Peyer's patch (tissue), 4 donors: Measurements from ENCODE around the gene UPK3A. TPM values are rescaled to one million over a fixed set of nuclear protein-coding genes. Genes with fewer than 3 reads are reported as not detected.
"Not testable (repeated sequence)": the region's sequence is repeated elsewhere in the genome, so short reads cannot be mapped to it uniquely, and the experiment has no call there.

Source experiments
- DNase-seq, 3 donors: peaks; one replicate each; pipeline ENCODE4 v3.0.0-alpha.2; 2017 to 2019
- H3K27ac ChIP-seq, 4 donors: fragments of 200-600 bp; sonication (generic); one replicate each; pipeline ENCODE4 v1.5.1; 2016 to 2019
- H3K27me3 ChIP-seq, 2 donors: fragments of 200-600 bp; sonication (generic); one replicate each; pipeline ENCODE4 v1.5.1; 2019
- H3K36me3 ChIP-seq, 3 donors: fragments of 200-600 bp; sonication (generic); one replicate each; pipeline ENCODE4 v1.5.1; 2016 to 2019
- H3K4me1 ChIP-seq, 4 donors: fragments of 200-600 bp; sonication (generic); one replicate each; pipeline ENCODE4 v1.5.1; 2016 to 2019
- H3K4me3 ChIP-seq, 4 donors: fragments of 200-600 bp; sonication (generic); 1 replicate in 3 of 4; 2 replicates in 1 of 4; pipeline ENCODE4 v1.5.1; 2016 to 2019; ENCODE audit warnings: mild to moderate bottlenecking in 1 of 4
- H3K9me3 ChIP-seq, 4 donors: fragments of 200-600 bp; sonication (generic); one replicate each; pipeline ENCODE4 v1.5.1; 2016 to 2019; ENCODE audit warnings: mild to moderate bottlenecking in 1 of 4
- POLR2A ChIP-seq, 2 donors: fragments of 450-650 bp; IDR thresholded peaks; one replicate each; pipeline ENCODE4 v1.5.1; 2017; ENCODE audit warnings: antibody characterized with exemption in 2 of 2, mild to moderate bottlenecking in 2 of 2, moderate library complexity in 2 of 2
- total RNA-seq, 4 donors: library from RNA; depleted of rRNA; stranded (reverse); fragments of >200 nt; gene quantifications; one replicate each; pipeline ENCODE4 v1.1.0, GENCODE V29; 2016
- TF ChIP-seq, protein P1 (sequence below), 6 experiments: fragments of 450-650 bp in 4 of 6; fragments of 200-600 bp in 2 of 6; sonication (generic) in 1 of 6; IDR thresholded peaks; one replicate each; pipeline ENCODE4 v1.5.1; 2017 to 2019; ENCODE audit warnings: antibody characterized with exemption in 6 of 6, mild to moderate bottlenecking in 3 of 6, moderate library complexity in 1 of 6

Gene UPK3A
- total RNA-seq, 4 donors from 2014 or later, result 4.0 TPM; not detected in 3

- peaks cover 0 to 51% (median 0%) of the 10 kb centered on the region in 3 donors for H3K36me3 ChIP-seq
Measured at GRCh38 chr22:45324311-45324711, 39.6 kb downstream of the UPK3A start.

GRCh38 chr22:45328261-45328660 lies 43.5 kb downstream of the UPK3A start:
- H3K9me3 ChIP-seq, H3K4me3 ChIP-seq, H3K27me3 ChIP-seq, DNase-seq, H3K27ac ChIP-seq, H3K4me1 ChIP-seq: not testable (repeated sequence)
- H3K36me3 ChIP-seq, result peaks cover 0 to 67% (median 0%) of the 10 kb centered on the region in 3 donors

More at GRCh38 chr22:45324311-45324711, 39.6 kb downstream of the UPK3A start:
- Histone ChIP-seq H3K27ac (no peak overlapping the region), H3K4me3 (no peak overlapping the region), H3K4me1 (peaks cover 0 to 12% (median 4%) of the 10 kb centered on the region in 4 donors), H3K27me3 (no peaks in the 10 kb centered on the region), H3K9me3 (no peaks in the 10 kb centered on the region)
- TF ChIP-seq POLR2A (IDR thresholded peaks at IDR 0.05), result no peak
- TF ChIP-seq, protein P1, sequence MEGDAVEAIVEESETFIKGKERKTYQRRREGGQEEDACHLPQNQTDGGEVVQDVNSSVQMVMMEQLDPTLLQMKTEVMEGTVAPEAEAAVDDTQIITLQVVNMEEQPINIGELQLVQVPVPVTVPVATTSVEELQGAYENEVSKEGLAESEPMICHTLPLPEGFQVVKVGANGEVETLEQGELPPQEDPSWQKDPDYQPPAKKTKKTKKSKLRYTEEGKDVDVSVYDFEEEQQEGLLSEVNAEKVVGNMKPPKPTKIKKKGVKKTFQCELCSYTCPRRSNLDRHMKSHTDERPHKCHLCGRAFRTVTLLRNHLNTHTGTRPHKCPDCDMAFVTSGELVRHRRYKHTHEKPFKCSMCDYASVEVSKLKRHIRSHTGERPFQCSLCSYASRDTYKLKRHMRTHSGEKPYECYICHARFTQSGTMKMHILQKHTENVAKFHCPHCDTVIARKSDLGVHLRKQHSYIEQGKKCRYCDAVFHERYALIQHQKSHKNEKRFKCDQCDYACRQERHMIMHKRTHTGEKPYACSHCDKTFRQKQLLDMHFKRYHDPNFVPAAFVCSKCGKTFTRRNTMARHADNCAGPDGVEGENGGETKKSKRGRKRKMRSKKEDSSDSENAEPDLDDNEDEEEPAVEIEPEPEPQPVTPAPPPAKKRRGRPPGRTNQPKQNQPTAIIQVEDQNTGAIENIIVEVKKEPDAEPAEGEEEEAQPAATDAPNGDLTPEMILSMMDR (IDR thresholded peaks at IDR 0.05), result no peak
- DNase-seq, result no peak

DNA sequence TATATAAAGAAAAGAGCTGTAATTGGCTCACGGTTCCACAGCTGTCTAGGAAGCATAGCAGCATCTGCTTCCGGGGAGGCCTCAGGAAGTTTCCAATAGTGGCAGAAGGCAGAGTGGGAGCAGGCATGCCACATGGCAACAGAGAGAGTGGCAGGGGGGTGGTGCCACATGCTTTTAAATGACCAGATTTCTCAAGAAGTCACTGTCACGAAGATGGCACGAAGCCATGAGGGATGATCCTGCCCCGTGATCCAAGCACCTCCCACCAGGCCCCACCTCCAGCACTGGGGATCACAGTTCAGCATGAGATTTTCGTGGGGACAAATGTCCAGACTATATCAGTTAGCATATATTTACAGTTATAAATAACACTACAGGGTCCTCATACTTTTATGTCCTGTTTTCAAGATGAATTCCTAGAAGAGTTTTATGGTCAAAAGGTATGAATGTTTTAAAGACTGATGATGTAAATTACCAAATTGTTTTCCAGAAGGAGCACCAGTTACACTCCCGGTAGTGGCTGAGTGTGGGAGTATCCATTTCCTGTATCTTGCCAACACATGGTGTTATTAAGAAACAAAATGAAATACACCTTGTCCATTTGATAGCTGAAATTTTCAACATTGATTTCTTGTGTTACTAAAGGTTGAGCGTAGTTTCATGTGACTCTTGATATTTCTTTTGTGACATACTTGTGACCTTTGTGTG lies 44.2 kb downstream of the UPK3A start:
- Histone ChIP-seq H3K36me3 (peaks cover 0 to 64% (median 0%) of the 10 kb centered on the region in 3 donors), H3K27me3 (no peaks in the 10 kb centered on the region), H3K4me1 (no peaks in the 10 kb centered on the region), H3K27ac (peak overlapping the region in 2 of 4 donors; percentile 18 to 21), H3K9me3 (no peaks in the 10 kb centered on the region), H3K4me3 (no peak overlapping the region)
- TF ChIP-seq POLR2A (IDR thresholded peaks at IDR 0.05), result no peak
- TF ChIP-seq, protein P1 (IDR thresholded peaks at IDR 0.05), result no peak
- DNase-seq, result peak in 1 of 3 donors; percentile 63

GRCh38 chr22:45329530-45329936 lies 44.8 kb downstream of the UPK3A start:
- Histone ChIP-seq H3K27ac (peak overlapping the region in 1 of 4 donors; percentile 21), H3K36me3 (peaks cover 0 to 64% (median 0%) of the 10 kb centered on the region in 3 donors), H3K27me3 (no peaks in the 10 kb centered on the region), H3K4me1 (no peaks in the 10 kb centered on the region), H3K9me3 (no peaks in the 10 kb centered on the region), H3K4me3 (no peak overlapping the region)
- TF ChIP-seq POLR2A (IDR thresholded peaks at IDR 0.05), result no peak
- TF ChIP-seq, protein P1 (IDR thresholded peaks at IDR 0.05), result no peak
- DNase-seq, result peak in 1 of 3 donors; percentile 45

- no peaks in the 10 kb centered on the region for H3K27me3 ChIP-seq
- H3K4me3 ChIP-seq, result no peak overlapping the region
- H3K4me1 ChIP-seq, result no peaks in the 10 kb centered on the region
- H3K27ac ChIP-seq, result no peak overlapping the region
- no peak for TF ChIP-seq POLR2A (IDR thresholded peaks at IDR 0.05)
- TF ChIP-seq, protein P1 (IDR thresholded peaks at IDR 0.05), result no peak
- no peaks in the 10 kb centered on the region for H3K9me3 ChIP-seq
- peak in 1 of 3 donors; percentile 41 for DNase-seq
- H3K36me3 ChIP-seq, result peaks cover 0 to 68% (median 0%) of the 10 kb centered on the region in 3 donors
Measured at GRCh38 chr22:45330548-45330947, 45.8 kb downstream of the UPK3A start.

- H3K36me3 ChIP-seq, result peaks cover 0 to 71% (median 0%) of the 10 kb centered on the region in 3 donors
- no peaks in the 10 kb centered on the region for H3K4me1 ChIP-seq
- no peak overlapping the region for H3K27ac ChIP-seq
- no peak for DNase-seq
- no peak for TF ChIP-seq POLR2A (IDR thresholded peaks at IDR 0.05)
- H3K9me3 ChIP-seq, result no peaks in the 10 kb centered on the region
- no peak overlapping the region for H3K4me3 ChIP-seq
- H3K27me3 ChIP-seq, result no peaks in the 10 kb centered on the region
Measured at GRCh38 chr22:45331486-45331885, 46.7 kb downstream of the UPK3A start.
